ENCODE measurements around the gene ASNSD1.
"Not testable (repeated sequence)": the region's sequence is repeated elsewhere in the genome, so short reads cannot be mapped to it uniquely, and the experiment has no call there.

DNA sequence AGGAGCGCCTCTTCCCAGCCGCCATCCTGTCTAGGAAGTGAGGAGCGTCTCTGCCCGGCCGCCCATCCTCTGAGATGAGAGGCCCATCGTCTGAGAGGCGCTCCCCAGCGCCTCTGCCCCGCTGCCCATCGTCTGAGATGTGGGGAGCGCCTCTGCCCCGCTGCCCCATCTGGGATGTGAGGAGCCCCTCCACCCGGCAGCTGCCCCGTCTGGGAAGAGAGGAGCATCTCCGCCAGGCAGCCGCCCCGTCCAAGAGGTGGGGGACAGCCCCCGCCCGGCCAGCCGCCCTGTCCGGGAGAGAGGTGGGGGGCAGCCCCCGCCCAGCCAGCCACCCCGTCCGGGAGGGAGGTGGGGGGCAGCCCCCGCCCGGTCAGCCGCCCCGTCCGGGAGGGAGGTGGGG, 7.8 kb upstream of the ASNSD1 start:
- TF ChIP-seq, protein P1, sequence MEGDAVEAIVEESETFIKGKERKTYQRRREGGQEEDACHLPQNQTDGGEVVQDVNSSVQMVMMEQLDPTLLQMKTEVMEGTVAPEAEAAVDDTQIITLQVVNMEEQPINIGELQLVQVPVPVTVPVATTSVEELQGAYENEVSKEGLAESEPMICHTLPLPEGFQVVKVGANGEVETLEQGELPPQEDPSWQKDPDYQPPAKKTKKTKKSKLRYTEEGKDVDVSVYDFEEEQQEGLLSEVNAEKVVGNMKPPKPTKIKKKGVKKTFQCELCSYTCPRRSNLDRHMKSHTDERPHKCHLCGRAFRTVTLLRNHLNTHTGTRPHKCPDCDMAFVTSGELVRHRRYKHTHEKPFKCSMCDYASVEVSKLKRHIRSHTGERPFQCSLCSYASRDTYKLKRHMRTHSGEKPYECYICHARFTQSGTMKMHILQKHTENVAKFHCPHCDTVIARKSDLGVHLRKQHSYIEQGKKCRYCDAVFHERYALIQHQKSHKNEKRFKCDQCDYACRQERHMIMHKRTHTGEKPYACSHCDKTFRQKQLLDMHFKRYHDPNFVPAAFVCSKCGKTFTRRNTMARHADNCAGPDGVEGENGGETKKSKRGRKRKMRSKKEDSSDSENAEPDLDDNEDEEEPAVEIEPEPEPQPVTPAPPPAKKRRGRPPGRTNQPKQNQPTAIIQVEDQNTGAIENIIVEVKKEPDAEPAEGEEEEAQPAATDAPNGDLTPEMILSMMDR (IDR thresholded peaks at IDR 0.05; ENCODE audit: low read depth, low read length), result not testable (repeated sequence)
- not testable (repeated sequence) for TF ChIP-seq EZH2phosphoT487 (IDR thresholded peaks at IDR 0.05; ENCODE audit: low read depth)
